Cardiac fibroblast (primary cell): ENCODE results near the gene OR10G7.
A peak's percentile ranks its signal among the peaks of the same experiment; 100 is the strongest.

Experiments used
- DNase-seq, 2 donors: peaks; one replicate each; pipeline versions ENCODE4 v3.0.0 to v3.0.0-alpha.2; 2010; ENCODE audit warnings: low read depth in 2 of 2
- H3K4me3 ChIP-seq, 2 donors: replicated peaks in 1 of 2; 1 replicate in 1 of 2; 2 replicates in 1 of 2; pipeline ENCODE4 v1.5.1; 2011; ENCODE audit warnings: low read depth in 2 of 2, low read length in 2 of 2, mild to moderate bottlenecking in 2 of 2, moderate library complexity in 1 of 2
- TF ChIP-seq, protein P1 (sequence below): IDR thresholded peaks from one replicate; pipeline ENCODE4 v1.5.1; 2011; ENCODE audit warnings: low read depth, mild to moderate bottlenecking, low read length, inconsistent platforms

The OR10G7 gene, protein sequence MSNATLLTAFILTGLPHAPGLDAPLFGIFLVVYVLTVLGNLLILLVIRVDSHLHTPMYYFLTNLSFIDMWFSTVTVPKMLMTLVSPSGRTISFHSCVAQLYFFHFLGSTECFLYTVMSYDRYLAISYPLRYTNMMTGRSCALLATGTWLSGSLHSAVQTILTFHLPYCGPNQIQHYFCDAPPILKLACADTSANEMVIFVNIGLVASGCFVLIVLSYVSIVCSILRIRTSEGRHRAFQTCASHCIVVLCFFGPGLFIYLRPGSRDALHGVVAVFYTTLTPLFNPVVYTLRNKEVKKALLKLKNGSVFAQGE

DNA sequence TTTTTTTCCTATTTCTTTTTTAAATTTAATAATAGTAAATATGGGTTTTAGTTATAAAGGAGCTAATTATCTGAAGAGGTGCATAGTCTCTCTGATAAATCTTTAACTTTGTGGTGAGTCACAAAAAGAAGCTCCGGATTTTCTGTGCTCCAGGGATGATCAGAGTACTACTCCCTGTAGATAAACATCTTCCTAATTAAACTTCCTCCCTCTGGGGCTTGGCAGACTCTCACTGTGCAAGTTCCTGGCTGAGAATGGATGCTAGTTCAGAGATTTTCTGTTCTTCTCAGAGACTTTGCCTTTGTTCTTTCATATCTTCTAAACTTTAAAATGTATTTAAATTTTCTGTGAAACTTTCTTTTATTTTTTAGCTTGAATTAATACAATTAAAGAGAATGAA, at the start of gene OR10G7:
Gene OR10G7, minus strand, starts transcription at position 72 of the 400 bp plus-strand sequence. CDS start 2,324 bp downstream, outside the sequence.
- DNase-seq, result no peak

DNA sequence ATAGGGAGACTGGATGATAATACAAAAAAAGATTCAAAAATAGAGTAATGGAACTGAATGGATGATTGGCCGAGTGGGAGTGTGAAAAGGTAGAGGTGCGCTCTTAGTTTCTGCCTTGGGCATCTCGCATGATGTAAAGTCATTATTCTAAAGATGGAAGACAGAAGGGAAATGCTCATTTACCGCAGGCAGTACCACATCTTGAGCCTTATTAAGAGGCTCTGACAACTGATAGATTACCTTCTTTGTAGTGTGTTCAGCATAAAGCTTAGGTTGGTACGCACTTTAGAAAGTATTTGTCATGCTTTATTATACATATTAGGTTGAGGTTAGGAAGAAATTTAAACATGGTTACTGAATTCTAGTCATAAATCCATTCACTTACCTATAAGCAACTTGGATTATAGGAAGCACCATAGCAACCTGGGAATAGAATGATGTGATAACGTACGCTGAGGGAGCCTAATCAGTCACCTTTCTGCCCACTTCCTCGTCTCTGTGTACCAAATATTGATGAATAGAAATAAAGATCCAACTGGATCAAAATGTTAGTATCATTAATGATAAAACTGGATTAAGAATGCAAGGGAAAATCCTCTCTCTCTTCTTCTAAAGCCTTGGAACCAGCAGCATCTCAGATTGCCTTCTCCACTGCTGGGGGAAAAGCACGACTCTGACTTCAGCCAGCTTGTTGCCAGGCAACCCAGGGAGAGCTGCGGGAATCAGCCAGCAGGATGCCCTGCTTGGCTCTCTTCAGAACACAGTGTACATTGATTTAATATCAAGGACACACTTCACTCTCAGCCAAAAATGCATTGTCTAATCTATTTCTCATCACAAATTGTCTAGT, 45.1 kb upstream of the OR10G7 start:
- DNase-seq, result no peak
- no peak overlapping the region for H3K4me3 ChIP-seq
- TF ChIP-seq, protein P1, sequence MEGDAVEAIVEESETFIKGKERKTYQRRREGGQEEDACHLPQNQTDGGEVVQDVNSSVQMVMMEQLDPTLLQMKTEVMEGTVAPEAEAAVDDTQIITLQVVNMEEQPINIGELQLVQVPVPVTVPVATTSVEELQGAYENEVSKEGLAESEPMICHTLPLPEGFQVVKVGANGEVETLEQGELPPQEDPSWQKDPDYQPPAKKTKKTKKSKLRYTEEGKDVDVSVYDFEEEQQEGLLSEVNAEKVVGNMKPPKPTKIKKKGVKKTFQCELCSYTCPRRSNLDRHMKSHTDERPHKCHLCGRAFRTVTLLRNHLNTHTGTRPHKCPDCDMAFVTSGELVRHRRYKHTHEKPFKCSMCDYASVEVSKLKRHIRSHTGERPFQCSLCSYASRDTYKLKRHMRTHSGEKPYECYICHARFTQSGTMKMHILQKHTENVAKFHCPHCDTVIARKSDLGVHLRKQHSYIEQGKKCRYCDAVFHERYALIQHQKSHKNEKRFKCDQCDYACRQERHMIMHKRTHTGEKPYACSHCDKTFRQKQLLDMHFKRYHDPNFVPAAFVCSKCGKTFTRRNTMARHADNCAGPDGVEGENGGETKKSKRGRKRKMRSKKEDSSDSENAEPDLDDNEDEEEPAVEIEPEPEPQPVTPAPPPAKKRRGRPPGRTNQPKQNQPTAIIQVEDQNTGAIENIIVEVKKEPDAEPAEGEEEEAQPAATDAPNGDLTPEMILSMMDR, result no peak

More for the DNA sequence above, at the start of gene OR10G7:
- TF ChIP-seq, protein P1, result no peak
- H3K4me3 ChIP-seq, result no peak within 1 kb of the TSS

DNA sequence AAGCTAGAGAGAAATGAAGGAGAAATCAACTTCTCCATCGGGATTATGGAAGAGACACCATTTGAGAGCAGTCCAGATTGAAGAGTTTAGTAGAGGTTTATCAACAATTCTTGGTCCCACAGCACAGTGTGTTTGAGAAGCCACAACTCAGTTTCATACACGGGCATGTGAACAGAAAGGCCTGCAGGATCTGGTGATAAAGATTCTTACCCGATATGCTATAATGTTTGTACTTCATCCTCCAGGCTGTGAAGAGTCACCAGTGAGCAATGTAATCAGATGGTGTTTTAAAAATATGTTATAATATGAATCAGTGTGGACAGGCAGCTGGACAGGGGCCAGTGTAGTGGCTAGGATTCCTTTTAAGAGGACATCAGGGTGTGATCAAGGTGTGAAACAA, 44.5 kb upstream of the OR10G7 start:
- DNase-seq, result no peak
- H3K4me3 ChIP-seq, result no peak overlapping the region
- TF ChIP-seq, protein P1, result no peak

DNA sequence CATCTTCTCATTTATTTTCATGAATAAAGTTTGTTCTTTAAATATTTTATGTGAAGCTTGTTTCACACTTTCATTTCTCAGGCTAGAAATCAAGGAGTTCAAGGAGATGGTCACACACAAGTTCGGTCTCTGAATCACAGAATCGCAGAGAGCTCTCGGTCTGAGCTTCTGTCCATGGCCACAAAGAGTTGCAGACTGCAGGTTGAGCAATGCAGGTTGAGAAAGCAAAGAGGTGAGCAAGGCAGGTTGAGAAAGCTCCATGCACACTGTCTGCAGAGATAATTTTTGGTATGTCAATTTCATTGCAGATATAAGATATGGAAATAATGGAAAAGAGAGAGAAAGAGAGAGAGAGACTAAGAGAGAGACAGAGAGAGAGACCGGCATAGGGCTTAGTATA, 41.2 kb upstream of the OR10G7 start:
- DNase-seq, result no peak
- no peak overlapping the region for H3K4me3 ChIP-seq
- TF ChIP-seq, protein P1, result no peak

DNA sequence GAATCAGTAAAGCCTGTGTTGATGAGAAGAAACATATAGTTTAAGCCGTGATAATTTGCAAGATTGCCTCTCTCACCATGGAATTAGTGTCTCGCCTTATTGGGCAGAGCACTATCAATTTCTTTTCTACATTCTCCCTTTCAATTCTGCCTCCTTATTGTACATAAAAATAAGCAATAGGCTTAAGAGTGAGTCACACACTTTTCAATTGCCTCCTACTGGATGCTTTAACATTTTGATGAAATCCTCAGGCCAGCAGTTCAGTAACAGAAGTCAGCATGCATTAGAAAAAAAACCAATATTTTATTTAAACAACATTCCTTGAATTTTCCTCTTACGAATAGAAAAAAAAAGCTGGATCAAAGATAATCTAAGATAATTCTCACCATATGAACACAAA, 40.4 kb upstream of the OR10G7 start:
- TF ChIP-seq, protein P1, result no peak
- no peak for DNase-seq
- H3K4me3 ChIP-seq, result no peak overlapping the region

DNA sequence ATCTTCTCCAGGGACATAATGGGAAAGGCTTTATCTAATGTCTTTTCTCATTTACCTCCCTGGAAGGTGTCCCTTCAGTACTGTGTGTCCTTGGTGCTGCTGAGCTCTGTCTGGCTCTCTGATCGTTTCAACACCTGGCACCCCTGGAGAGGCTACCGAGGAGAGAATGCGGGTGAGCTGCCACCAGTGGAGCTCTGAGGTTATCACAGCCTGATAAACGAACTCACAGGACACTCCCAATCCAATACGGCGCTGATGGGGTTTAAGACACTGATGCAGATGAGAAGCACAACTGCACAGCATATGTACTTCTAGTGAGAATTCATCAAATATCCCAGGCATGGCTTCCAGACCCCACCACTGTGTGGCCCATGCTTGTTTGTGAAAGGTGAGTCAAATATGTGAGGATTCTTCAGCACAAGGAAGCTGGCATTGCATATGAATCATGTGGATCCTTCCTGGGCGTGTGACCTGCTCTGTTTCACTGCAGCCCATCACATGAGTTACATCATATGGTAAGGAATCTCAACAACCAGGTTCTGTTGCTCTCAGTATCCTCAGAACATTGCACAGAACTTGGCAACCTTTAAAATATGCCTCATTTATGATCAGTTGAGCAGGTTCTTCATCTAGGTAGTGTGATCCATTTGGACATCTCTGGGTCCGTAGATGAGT, 39.3 kb upstream of the OR10G7 start:
- H3K4me3 ChIP-seq, result no peak overlapping the region
- DNase-seq, result peak in 1 of 2 donors; percentile 53
- TF ChIP-seq, protein P1, result no peak
